HCT116 (cell line): ENCODE measurements around the gene FBN1. TPM values are rescaled to one million over a fixed set of nuclear protein-coding genes. Genes with fewer than 3 reads are reported as not detected.

Source experiments
- ATAC-seq: fragments of 200-7000 bp; cut with Tn5 transposase; 2 replicates; pipeline ENCODE4 v1.9.1; 2020; ENCODE audit warnings: mild to moderate bottlenecking, moderate library complexity
- BruUV-seq: library from RNA; stranded (reverse); fragments of 400-500 nt; replicated peaks from 2 replicates; lab custom pipeline; 2021; lab: Mats Ljungman, UMichigan
- CTCF ChIA-PET: fragments of 300-600 bp; sonication (Branson Sonifier 250); formaldehyde crosslinking; loops from one replicate; lab custom pipeline; 2021; ENCODE audit warnings: antibody characterized with exemption; lab: Charles Lee
- POLR2A ChIA-PET: fragments of 300-600, 350-600 bp; sonication (Branson Sonifier 250); formaldehyde crosslinking; loops from one replicate; lab custom pipeline; 2021; ENCODE audit warnings: antibody characterized with exemption; lab: Charles Lee
- RAD21 ChIA-PET, 2 experiments: fragments of 300-600 bp; sonication (Branson Sonifier 250); formaldehyde crosslinking; loops; one replicate each; lab custom pipeline; 2023; ENCODE audit warnings: low total read pairs in 2 of 2; ENCODE audit not compliant: uncharacterized antibody in 2 of 2, unreplicated experiment in 2 of 2, low non-redundant PET in 1 of 2; lab: Charles Lee
- DNase-seq: peaks from one replicate; pipeline ENCODE4 v3.0.0-alpha.2; 2010; ENCODE audit warnings: low read depth, low spot score
- H2AFZ ChIP-seq: fragments of 200-600 bp; shearing (Covaris generic), sonication (generic); 2 replicates; pipeline ENCODE4 v1.6.1; 2017; ENCODE audit warnings: low read depth, mixed run types, mixed read lengths, antibody characterized with exemption, low read length; ENCODE audit not compliant: poor library complexity, severe bottlenecking
- H3K27ac ChIP-seq: 2 replicates; pipeline ENCODE4 v1.5.1; 2012; ENCODE audit warnings: low read depth, low read length
- H3K27me3 ChIP-seq: fragments of 200-600 bp; sonication (generic); 2 replicates; pipeline ENCODE4 v1.6.1; 2016; ENCODE audit warnings: mixed run types, low read length, mixed read lengths; ENCODE audit not compliant: insufficient read depth
- H3K36me3 ChIP-seq, 2 experiments: fragments of 200-500 bp in 1 of 2; fragments of 200-600 bp in 1 of 2; sonication (Bioruptor generic) in 1 of 2; sonication (generic) in 1 of 2; 2 replicates each; pipeline versions ENCODE4 v1.5.1 to v1.6.1; 2014 to 2016; ENCODE audit warnings: low read length in 2 of 2, inconsistent platforms in 1 of 2, mixed read lengths in 1 of 2, mixed run types in 1 of 2; ENCODE audit not compliant: insufficient read depth in 2 of 2, control insufficient read depth in 1 of 2
- H3K4me1 ChIP-seq, 2 experiments: fragments of 200-600 bp in 1 of 2; sonication (generic) in 1 of 2; 2 replicates each; pipeline versions ENCODE4 v1.5.1 to v1.6.1; 2012 to 2017; ENCODE audit warnings: low read length in 2 of 2, inconsistent platforms in 1 of 2, mild to moderate bottlenecking in 1 of 2, mixed read lengths in 1 of 2, mixed run types in 1 of 2, moderate library complexity in 1 of 2; ENCODE audit not compliant: insufficient read depth in 2 of 2, control insufficient read depth in 1 of 2
- H3K4me2 ChIP-seq: fragments of 200-600 bp; sonication (generic); 2 replicates; pipeline ENCODE4 v1.6.1; 2017; ENCODE audit warnings: mixed run types, low read length, mixed read lengths
- H3K4me3 ChIP-seq, 2 experiments: fragments of 200-600 bp in 1 of 2; sonication (generic) in 1 of 2; replicated peaks in 1 of 2; 2 replicates each; pipeline ENCODE4 v1.5.1; 2011 to 2016; ENCODE audit warnings: low read length in 2 of 2, control low read depth in 1 of 2, low read depth in 1 of 2, mild to moderate bottlenecking in 1 of 2, mixed read lengths in 1 of 2, mixed run types in 1 of 2
- H3K79me2 ChIP-seq: fragments of 200-600 bp; sonication (generic); 2 replicates; pipeline ENCODE4 v1.6.1; 2017; ENCODE audit warnings: mild to moderate bottlenecking, mixed run types, low read length, moderate library complexity, mixed read lengths; ENCODE audit not compliant: insufficient read depth
- H3K9ac ChIP-seq: fragments of 200-600 bp; sonication (generic); 2 replicates; pipeline ENCODE4 v1.6.1; 2016; ENCODE audit warnings: low read length, mixed read lengths
- H3K9me2 ChIP-seq: fragments of 200-600 bp; sonication (generic), shearing (Covaris generic); 2 replicates; pipeline ENCODE4 v1.6.1; 2017; ENCODE audit warnings: mixed run types, mild to moderate bottlenecking, moderate library complexity; ENCODE audit not compliant: insufficient read depth
- H3K9me3 ChIP-seq, 2 experiments: fragments of 200-500 bp in 1 of 2; fragments of 200-600 bp in 1 of 2; sonication (Bioruptor generic) in 1 of 2; sonication (generic) in 1 of 2; 2 replicates each; pipeline ENCODE4 v1.6.1; 2014 to 2017; ENCODE audit warnings: low read length in 2 of 2, mixed read lengths in 2 of 2, inconsistent platforms in 1 of 2, low read depth in 1 of 2, mild to moderate bottlenecking in 1 of 2, mixed run types in 1 of 2, moderate library complexity in 1 of 2; ENCODE audit not compliant: control insufficient read depth in 1 of 2, insufficient read depth in 1 of 2
- H4K20me1 ChIP-seq: fragments of 200-600 bp; sonication (generic), shearing (Covaris generic); 2 replicates; pipeline ENCODE4 v1.6.1; 2017; ENCODE audit warnings: mixed run types, mild to moderate bottlenecking, moderate library complexity; ENCODE audit not compliant: insufficient read depth
- CBX3 ChIP-seq: IDR thresholded peaks from 2 replicates; pipeline ENCODE4 v1.6.1; 2012; ENCODE audit warnings: low read depth
- EGR1 ChIP-seq: IDR thresholded peaks from 2 replicates; pipeline ENCODE4 v1.6.1; 2012; ENCODE audit warnings: low read depth
- ELF1 ChIP-seq: IDR thresholded peaks from 2 replicates; pipeline ENCODE4 v1.6.1; 2012; ENCODE audit warnings: low read depth, borderline replicate concordance
- FOSL1 ChIP-seq: IDR thresholded peaks from 2 replicates; pipeline ENCODE4 v1.6.1; 2012; ENCODE audit warnings: low read depth
- JUND ChIP-seq: IDR thresholded peaks from 2 replicates; pipeline ENCODE4 v1.6.1; 2012
- MAX ChIP-seq: IDR thresholded peaks from 2 replicates; pipeline ENCODE4 v1.6.1; 2012
- REST ChIP-seq: IDR thresholded peaks from 2 replicates; pipeline ENCODE4 v1.6.1; 2012; ENCODE audit warnings: low read depth
- SRF ChIP-seq: IDR thresholded peaks from 2 replicates; pipeline ENCODE4 v1.6.1; 2012; ENCODE audit warnings: low read depth
- ZFX ChIP-seq: fragments of 450-650 bp; IDR thresholded peaks from 2 replicates; pipeline ENCODE4 v1.6.1; 2017
- intact Hi-C: fragments of 100-400 bp; cut with micrococcal nuclease; formaldehyde crosslinking; loops from 2 replicates; pipeline ENCODE4 v1.10.0; 2022
- total RNA-seq: library from RNA; stranded (reverse); gene quantifications from one replicate; pipeline ENCODE4 v1.2.1, GENCODE V29; 2021; ENCODE audit not compliant: unreplicated experiment

Gene FBN1
- total RNA-seq, 1 experiment from 2014 or later = 1.7 TPM

- H3K27ac ChIP-seq = no peak overlapping the region
- ChIA-PET RAD21 (no interaction called here), CTCF (no interaction called here), POLR2A (no interaction called here)
- no TSS peak for BruUV-seq
- ATAC-seq = no peak
- H3K36me3 ChIP-seq = no peaks in the 10 kb centered on the region
- H3K4me2 ChIP-seq = no peak overlapping the region
- no peak for TF ChIP-seq MAX
- TF ChIP-seq JUND = no peak
- no peak for TF ChIP-seq REST
- no peak for TF ChIP-seq ELF1
- TF ChIP-seq ZFX = no peak
- TF ChIP-seq EGR1 = no peak
- no peak for TF ChIP-seq FOSL1
- no peak for TF ChIP-seq SRF
- no peak for TF ChIP-seq CBX3
- H3K9me2 ChIP-seq = no peaks in the 10 kb centered on the region
- intact Hi-C loops = no loop called here
- no peaks in the 10 kb centered on the region for H4K20me1 ChIP-seq
- H3K4me3 ChIP-seq = no peak overlapping the region
- no peaks in the 10 kb centered on the region for H3K9me3 ChIP-seq
- H3K9ac ChIP-seq = no peak overlapping the region
- H2AFZ ChIP-seq = no peak overlapping the region
- no peaks in the 10 kb centered on the region for H3K27me3 ChIP-seq
- no peaks in the 10 kb centered on the region for H3K79me2 ChIP-seq
- DNase-seq = no peak
- no peaks in the 10 kb centered on the region for H3K4me1 ChIP-seq
Observed at GRCh38 chr15:48395521-48396011, 249.9 kb downstream of the FBN1 start.
